Tibial nerve (tissue), 4 donors: Measurements from ENCODE around the gene RPLP2.
A peak's percentile ranks its signal among the peaks of the same experiment; 100 is the strongest.

Experiments used
- EP300 ChIP-seq, 2 donors: sonication (generic); formaldehyde crosslinking; IDR thresholded peaks; one replicate each; pipeline ENCODE4 v1.6.1; 2017; ENCODE audit warnings: antibody characterized with exemption in 2 of 2, mild to moderate bottlenecking in 1 of 2
- POLR2A ChIP-seq, 2 donors: fragments of 450-650 bp; IDR thresholded peaks; one replicate each; pipeline ENCODE4 v1.6.1; 2017; ENCODE audit warnings: antibody characterized with exemption in 2 of 2, mild to moderate bottlenecking in 2 of 2, moderate library complexity in 2 of 2
- TF ChIP-seq, protein P1 (sequence below), 5 experiments: fragments of 200-600 bp in 3 of 5; fragments of 450-650 bp in 2 of 5; sonication (generic) in 3 of 5; IDR thresholded peaks; one replicate each; pipeline ENCODE4 v1.5.1; 2016 to 2019; ENCODE audit warnings: antibody characterized with exemption in 5 of 5, mild to moderate bottlenecking in 3 of 5, moderate library complexity in 2 of 5

DNA sequence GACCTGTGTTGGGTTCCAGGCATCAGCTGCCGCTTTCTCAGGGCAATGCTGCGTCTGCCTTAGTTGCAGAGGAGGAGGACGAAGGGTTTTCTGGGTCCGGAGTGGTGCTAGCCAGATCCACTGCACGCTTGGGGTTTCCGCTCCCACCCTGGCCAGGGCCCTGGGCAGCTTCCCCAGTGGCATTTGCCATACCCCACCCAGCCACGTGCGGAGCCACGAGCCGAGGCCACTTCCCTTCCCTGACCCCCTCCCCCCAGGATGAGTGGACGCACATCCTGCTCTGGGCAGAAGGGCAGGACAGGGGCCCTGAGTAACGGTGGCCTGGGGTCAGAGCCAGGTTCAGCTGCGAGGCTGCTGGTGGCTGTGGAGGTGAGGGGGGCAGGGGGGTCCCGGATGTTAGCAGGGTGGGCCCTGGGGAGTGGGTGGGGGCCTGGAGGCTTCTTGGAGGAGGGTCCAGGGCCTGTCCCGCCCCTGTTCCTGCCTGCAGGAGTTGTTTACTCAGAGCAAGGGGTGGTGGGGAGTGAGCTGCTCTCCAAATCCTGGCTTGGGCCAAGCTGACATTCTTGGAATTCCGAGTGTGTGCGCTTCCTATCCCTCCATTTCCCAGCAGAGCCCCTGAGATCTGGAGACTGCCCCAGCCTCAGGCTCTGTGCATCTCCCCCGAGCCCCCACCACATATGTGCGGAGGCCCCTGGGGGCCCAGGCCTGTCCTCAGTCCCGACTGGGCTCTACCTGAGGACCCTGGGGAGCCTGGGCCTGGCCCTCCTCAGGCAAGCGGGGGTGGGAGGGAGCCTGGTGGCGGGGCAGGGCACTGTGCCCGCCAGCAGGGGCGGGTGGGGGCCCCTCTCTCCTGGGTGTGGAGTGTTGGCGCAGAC, 34.3 kb downstream of the RPLP2 start:
- TF ChIP-seq, protein P1, sequence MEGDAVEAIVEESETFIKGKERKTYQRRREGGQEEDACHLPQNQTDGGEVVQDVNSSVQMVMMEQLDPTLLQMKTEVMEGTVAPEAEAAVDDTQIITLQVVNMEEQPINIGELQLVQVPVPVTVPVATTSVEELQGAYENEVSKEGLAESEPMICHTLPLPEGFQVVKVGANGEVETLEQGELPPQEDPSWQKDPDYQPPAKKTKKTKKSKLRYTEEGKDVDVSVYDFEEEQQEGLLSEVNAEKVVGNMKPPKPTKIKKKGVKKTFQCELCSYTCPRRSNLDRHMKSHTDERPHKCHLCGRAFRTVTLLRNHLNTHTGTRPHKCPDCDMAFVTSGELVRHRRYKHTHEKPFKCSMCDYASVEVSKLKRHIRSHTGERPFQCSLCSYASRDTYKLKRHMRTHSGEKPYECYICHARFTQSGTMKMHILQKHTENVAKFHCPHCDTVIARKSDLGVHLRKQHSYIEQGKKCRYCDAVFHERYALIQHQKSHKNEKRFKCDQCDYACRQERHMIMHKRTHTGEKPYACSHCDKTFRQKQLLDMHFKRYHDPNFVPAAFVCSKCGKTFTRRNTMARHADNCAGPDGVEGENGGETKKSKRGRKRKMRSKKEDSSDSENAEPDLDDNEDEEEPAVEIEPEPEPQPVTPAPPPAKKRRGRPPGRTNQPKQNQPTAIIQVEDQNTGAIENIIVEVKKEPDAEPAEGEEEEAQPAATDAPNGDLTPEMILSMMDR (IDR thresholded peaks at IDR 0.05), result peak in 1 of 5 experiments; percentile 12
- peak; percentile 65 to 98 for TF ChIP-seq EP300 (IDR thresholded peaks at IDR 0.05)
- TF ChIP-seq POLR2A (IDR thresholded peaks at IDR 0.05), result peak; percentile 26 to 70
